PC-9 (cell line): ENCODE measurements around the gene TMEM89.

Experiments
- CTCF ChIP-seq: fragments of 200-600 bp; sonication (generic); conservative IDR thresholded peaks from 2 replicates; pipeline ENCODE4 v1.6.1; 2017; ENCODE audit warnings: mixed run types, antibody characterized with exemption, mild to moderate bottlenecking, moderate library complexity
- EZH2 ChIP-seq: fragments of 200-600 bp; sonication (generic); IDR thresholded peaks from 2 replicates; pipeline ENCODE4 v1.8.0; 2017; ENCODE audit warnings: antibody characterized with exemption, low read depth

GRCh38 chr3:48630833-48631232 lies 9.3 kb upstream of the TMEM89 start:
- TF ChIP-seq EZH2 (no peak), CTCF (no peak)
